Adrenal gland (tissue), 12 donors: ENCODE data around the gene SLC38A11. TPM values are rescaled to one million over a fixed set of nuclear protein-coding genes. Genes with fewer than 3 reads are reported as not detected.

ENCODE experiments used
- DNase-seq, 7 donors: peaks; one replicate each; pipeline ENCODE4 v3.0.0-alpha.2; 2019 to 2020
- H3K27ac ChIP-seq, 5 donors: fragments of 200-600 bp; sonication (generic) in 4 of 5; 1 replicate in 3 of 5; 2 replicates in 2 of 5; pipeline versions ENCODE4 v1.5.1 to v1.8.0; 2016 to 2020; ENCODE audit warnings: mild to moderate bottlenecking in 1 of 5
- H3K27me3 ChIP-seq: fragments of 200-600 bp; 2 replicates; pipeline ENCODE4 v1.8.0; 2021
- H3K36me3 ChIP-seq, 2 donors: fragments of 200-600 bp; replicated peaks in 1 of 2; 1 replicate in 1 of 2; 2 replicates in 1 of 2; pipeline versions ENCODE4 v1.5.1 to v1.8.0; 2018 to 2022
- H3K4me1 ChIP-seq, 2 donors: fragments of 200-600 bp; replicated peaks in 1 of 2; 1 replicate in 1 of 2; 2 replicates in 1 of 2; pipeline versions ENCODE4 v1.5.1 to v1.8.0; 2018 to 2021
- H3K4me3 ChIP-seq, 4 donors: fragments of 200-600 bp; sonication (generic) in 3 of 4; one replicate each; pipeline ENCODE4 v1.5.1; 2016 to 2018
- H3K9me3 ChIP-seq, 3 donors: fragments of 200-600 bp; sonication (generic) in 1 of 3; replicated peaks in 1 of 3; 1 replicate in 2 of 3; 2 replicates in 1 of 3; pipeline versions ENCODE4 v1.5.1 to v1.8.0; 2016 to 2021
- POLR2A ChIP-seq, 2 donors: fragments of 450-650 bp; IDR thresholded peaks; one replicate each; pipeline ENCODE4 v1.6.1; 2017; ENCODE audit warnings: antibody characterized with exemption in 2 of 2, mild to moderate bottlenecking in 2 of 2, moderate library complexity in 1 of 2
- WGBS, 4 donors: extraction: QIAGEN DNeasy Blood & Tissue Kit in 2 of 4; methylation state at CpG; one replicate each; pipeline versions ENCODE4 v1.1.5 to v1.1.7; 2013 to 2017; 5-methylcytosine and 5-hydroxymethylcytosine counted together
- intact Hi-C, 2 donors: fragments of 100-400 bp; cut with DNase I; formaldehyde crosslinking; loops; one replicate each; pipeline versions ENCODE4 v1.14.1 to v1.15.0; 2022 to 2023
- polyA plus RNA-seq, 3 donors: library from polyadenylated mRNA; stranded (reverse); fragments of 200-250 nt in 2 of 3; fragments of 350-450 nt in 1 of 3; fragmentation: Illumina TruSeq in 1 of 3; extraction: RNeasy Lipid Tissue Mini Kit (QIAGEN cat#74804) in 1 of 3; gene quantifications; one replicate each; pipeline ENCODE4 v1.2.3, GENCODE V29; 2013 to 2014
- total RNA-seq, 9 donors: library from RNA; depleted of rRNA in 4 of 9; stranded (reverse); fragments of >200 nt in 4 of 9; fragments of 120-200 nt in 1 of 9; fragmentation: NEBNext Ultra II Directional in 1 of 9; extraction: Animal tissue kit (Norgen Biotek cat#: 25700) in 1 of 9; gene quantifications; one replicate each; pipeline versions ENCODE4 v1.1.0 to v1.2.4, GENCODE V29; 2013 to 2023
- TF ChIP-seq, protein P1 (sequence below), 6 experiments: fragments of 450-650 bp in 4 of 6; fragments of 200-600 bp in 2 of 6; sonication (generic) in 1 of 6; IDR thresholded peaks; 1 replicate in 5 of 6; 2 replicates in 1 of 6; pipeline versions ENCODE4 v1.5.1 to v1.8.0; 2016 to 2021; ENCODE audit warnings: antibody characterized with exemption in 6 of 6, mild to moderate bottlenecking in 2 of 6, moderate library complexity in 1 of 6
- donor health status: healthy with polysubstance abuse.
- donor health status: Bipolar disorder and iron deficiency.
- donor health status: DM: yes; HTN: yes; CAD: no.
- donor health status: DM: no; HTN: no; CAD: no.
- donor health status: DM: no; HTN: no; CAD: no.
- donor health status: DM: yes; HTN: yes; CAD: no.

SLC38A11 gene
- total and polyA plus RNA-seq, 12 donors = 0.39 to 36.9 (median 2.0) TPM; not detected in 2

GRCh38 chr2:164969909-164970690 lies 14.8 kb upstream of the SLC38A11 start:
- no peak for DNase-seq
- no peaks in the 10 kb centered on the region for H3K27me3 ChIP-seq
- H3K27ac ChIP-seq = no peak overlapping the region
- intact Hi-C loops = no loop called here
- TF ChIP-seq POLR2A (IDR thresholded peaks at IDR 0.05) = no peak
- TF ChIP-seq, protein P1, sequence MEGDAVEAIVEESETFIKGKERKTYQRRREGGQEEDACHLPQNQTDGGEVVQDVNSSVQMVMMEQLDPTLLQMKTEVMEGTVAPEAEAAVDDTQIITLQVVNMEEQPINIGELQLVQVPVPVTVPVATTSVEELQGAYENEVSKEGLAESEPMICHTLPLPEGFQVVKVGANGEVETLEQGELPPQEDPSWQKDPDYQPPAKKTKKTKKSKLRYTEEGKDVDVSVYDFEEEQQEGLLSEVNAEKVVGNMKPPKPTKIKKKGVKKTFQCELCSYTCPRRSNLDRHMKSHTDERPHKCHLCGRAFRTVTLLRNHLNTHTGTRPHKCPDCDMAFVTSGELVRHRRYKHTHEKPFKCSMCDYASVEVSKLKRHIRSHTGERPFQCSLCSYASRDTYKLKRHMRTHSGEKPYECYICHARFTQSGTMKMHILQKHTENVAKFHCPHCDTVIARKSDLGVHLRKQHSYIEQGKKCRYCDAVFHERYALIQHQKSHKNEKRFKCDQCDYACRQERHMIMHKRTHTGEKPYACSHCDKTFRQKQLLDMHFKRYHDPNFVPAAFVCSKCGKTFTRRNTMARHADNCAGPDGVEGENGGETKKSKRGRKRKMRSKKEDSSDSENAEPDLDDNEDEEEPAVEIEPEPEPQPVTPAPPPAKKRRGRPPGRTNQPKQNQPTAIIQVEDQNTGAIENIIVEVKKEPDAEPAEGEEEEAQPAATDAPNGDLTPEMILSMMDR (IDR thresholded peaks at IDR 0.05) = no peak
- no peak overlapping the region for H3K4me3 ChIP-seq
- 57 to 68% (median 66%) methylated on average over 2 of the region's 2 CpGs for WGBS, 4 donors
- no peaks in the 10 kb centered on the region for H3K36me3 ChIP-seq
- no peaks in the 10 kb centered on the region for H3K9me3 ChIP-seq
- H3K4me1 ChIP-seq = no peaks in the 10 kb centered on the region

DNA sequence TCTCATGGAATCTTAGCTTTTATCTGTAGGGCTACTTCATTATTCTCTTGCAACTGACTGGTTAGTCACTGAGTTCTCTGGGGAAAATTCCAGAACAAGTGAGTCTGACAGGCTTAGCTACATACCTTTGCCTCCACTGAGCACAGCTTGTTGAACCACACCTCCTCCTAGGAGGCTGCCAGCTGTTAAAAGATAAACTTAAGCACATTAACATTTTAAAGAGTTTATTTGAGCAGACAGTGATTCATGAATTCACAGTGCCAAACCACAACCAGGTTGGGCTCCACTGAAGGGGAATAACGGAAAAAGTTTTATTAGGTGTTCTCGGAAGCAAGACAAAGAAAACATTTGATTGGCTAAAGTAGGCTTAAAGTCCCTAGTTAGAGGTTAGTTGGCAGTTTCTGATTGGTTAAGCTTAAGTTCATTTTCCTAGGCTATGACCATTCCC lies 12.5 kb upstream of the SLC38A11 start:
- 88 to 100% (median 96%) methylated on average over 2 of the region's 2 CpGs for WGBS, 4 donors

GRCh38 chr2:164967361-164967760 lies 12.0 kb upstream of the SLC38A11 start:
- TF ChIP-seq, protein P1 (IDR thresholded peaks at IDR 0.05) = no peak
- TF ChIP-seq POLR2A (IDR thresholded peaks at IDR 0.05) = no peak
- 94 to 97% (median 95%) methylated on average over 2 of the region's 2 CpGs for WGBS, 4 donors
- no peak for DNase-seq
- Histone ChIP-seq H3K9me3 (no peaks in the 10 kb centered on the region), H3K4me3 (no peak overlapping the region), H3K27ac (no peak overlapping the region), H3K27me3 (no peaks in the 10 kb centered on the region), H3K4me1 (no peaks in the 10 kb centered on the region), H3K36me3 (no peaks in the 10 kb centered on the region)
- intact Hi-C loops = no loop called here

More for the DNA sequence above, 12.5 kb upstream of the SLC38A11 start:
- no peak for DNase-seq
- Histone ChIP-seq H3K4me3 (no peak overlapping the region), H3K36me3 (no peaks in the 10 kb centered on the region), H3K27me3 (no peaks in the 10 kb centered on the region), H3K4me1 (no peaks in the 10 kb centered on the region), H3K27ac (no peak overlapping the region), H3K9me3 (no peaks in the 10 kb centered on the region)
- intact Hi-C loops = no loop called here
- TF ChIP-seq, protein P1 (IDR thresholded peaks at IDR 0.05) = no peak
- TF ChIP-seq POLR2A (IDR thresholded peaks at IDR 0.05) = no peak

GRCh38 chr2:164964700-164965099 lies 9.4 kb upstream of the SLC38A11 start:
- WGBS, 4 donors = 74 to 83% (median 78%) methylated on average over 1 of the region's 1 CpG
- Histone ChIP-seq H3K36me3 (no peaks in the 10 kb centered on the region), H3K4me3 (no peak overlapping the region), H3K27ac (no peak overlapping the region), H3K27me3 (no peaks in the 10 kb centered on the region), H3K4me1 (no peaks in the 10 kb centered on the region), H3K9me3 (no peaks in the 10 kb centered on the region)
- no peak for DNase-seq
- intact Hi-C loops = no loop called here
- TF ChIP-seq, protein P1 (IDR thresholded peaks at IDR 0.05) = no peak
- no peak for TF ChIP-seq POLR2A (IDR thresholded peaks at IDR 0.05)
